Measurements from ENCODE around the gene ADAM8. TPM values are rescaled to one million over a fixed set of nuclear protein-coding genes. Genes with fewer than 3 reads are reported as not detected.

Gene ADAM8
- total and polyA plus RNA-seq, 10 of the 15 experiments (the other 5 are each of a cell fraction or from before 2014, with no cell fraction given) = 0.37 to 92.7 (median 21.7) TPM

GRCh38 chr10:133213641-133214467 lies 62.8 kb downstream of the ADAM8 start:
- POLR2A ChIA-PET = no interaction called here
- Histone ChIP-seq H3K4me1 (ENCODE audit: control insufficient read depth, insufficient read depth, low read length) (no peaks in the 10 kb centered on the region), H3K4me3 (no peak overlapping the region), H3K36me3 (ENCODE audit: control insufficient read depth in 2 of 2, insufficient read depth in 2 of 2, low read length in 1 of 2) (no peaks in the 10 kb centered on the region), H3K4me2 (ENCODE audit: control insufficient read depth, insufficient read depth) (no peak overlapping the region), H3K27me3 (replicated peaks in 1 of 2; ENCODE audit: control insufficient read depth in 2 of 2, insufficient read depth in 2 of 2, low read length in 1 of 2) (no peaks in the 10 kb centered on the region), H4K20me1 (ENCODE audit: control insufficient read depth, insufficient read depth) (no peaks in the 10 kb centered on the region), H3K79me2 (ENCODE audit: control insufficient read depth, insufficient read depth, low read length) (no peaks in the 10 kb centered on the region), H3K9me3 (replicated peaks; ENCODE audit: control insufficient read depth, insufficient read depth, low read length) (no peaks in the 10 kb centered on the region), H2AFZ (ENCODE audit: control insufficient read depth, low read depth, low read length) (no peak overlapping the region), H3K9ac (ENCODE audit: control insufficient read depth, insufficient read depth, low read length) (no peak overlapping the region), H3K27ac (ENCODE audit: control insufficient read depth, insufficient read depth) (no peak overlapping the region)
- TF ChIP-seq ZNF384 (IDR thresholded peaks at IDR 0.05; ENCODE audit: borderline replicate concordance, low read depth, low read length) = no peak
- TF ChIP-seq NKRF (conservative IDR thresholded peaks at IDR 0.05) = no peak
- no peak for TF ChIP-seq ZBED1 (IDR thresholded peaks at IDR 0.05; ENCODE audit: borderline replicate concordance)
- TF ChIP-seq DPF2 (IDR thresholded peaks at IDR 0.05) = no peak
- TF ChIP-seq SRF (IDR thresholded peaks at IDR 0.05; ENCODE audit: low read depth in 2 of 2, low read length in 2 of 2) = no peak
- no peak for TF ChIP-seq RFX5 (IDR thresholded peaks at IDR 0.05; ENCODE audit: low read depth, low read length)
- no peak for TF ChIP-seq NR2C1 (IDR thresholded peaks at IDR 0.05)
- CTCF ChIA-PET = no interaction called here
- in situ Hi-C loops (cut with MboI) (no loop called here), intact Hi-C loops (cut with micrococcal nuclease; ENCODE audit: unreplicated experiment) (no loop called here)
- DNase-seq (ENCODE audit: low read depth, low spot score) (no peak), FAIRE-seq (no peak), ATAC-seq (no peak)
- RAD21 ChIA-PET (ENCODE audit: unreplicated experiment) = no interaction called here
- SMC1A ChIA-PET (ENCODE audit: uncharacterized antibody, unreplicated experiment) = no interaction called here
- BruUV-seq (replicated peaks) = no TSS peak
- WGBS (ENCODE audit: insufficient coverage, insufficient replicate concordance, low lambda C conversion rate, missing lambda C conversion rate) = 22% methylated on average over 28 of the region's 32 CpGs
